ACC112 (cell line): ENCODE data around the gene TRIM24.
A peak's percentile ranks its signal among the peaks of the same experiment; 100 is the strongest.

Experiments used
- H2AFZ ChIP-seq: fragments of 200-600 bp; sonication (generic); one replicate; pipeline ENCODE4 v1.6.0; 2017; ENCODE audit warnings: antibody characterized with exemption, low read length; ENCODE audit not compliant: unreplicated experiment
- H3K27ac ChIP-seq: fragments of 200-600 bp; sonication (generic); 2 replicates; pipeline ENCODE4 v1.5.1; 2014; ENCODE audit warnings: low read depth, mild to moderate bottlenecking, antibody characterized with exemption, low read length, moderate library complexity
- H3K27me3 ChIP-seq: fragments of 200-600 bp; sonication (generic); 2 replicates; pipeline ENCODE4 v1.6.1; 2014; ENCODE audit warnings: mild to moderate bottlenecking, antibody characterized with exemption, low read length, moderate library complexity, mixed read lengths; ENCODE audit not compliant: insufficient read depth
- H3K36me3 ChIP-seq: fragments of 200-600 bp; sonication (generic); 2 replicates; pipeline ENCODE4 v1.6.1; 2016; ENCODE audit warnings: mild to moderate bottlenecking, antibody characterized with exemption, low read length, moderate library complexity, mixed read lengths; ENCODE audit not compliant: insufficient read depth
- H3K4me1 ChIP-seq: fragments of 200-600 bp; sonication (generic); one replicate; pipeline ENCODE4 v1.6.1; 2016; ENCODE audit warnings: low read length, mixed read lengths; ENCODE audit not compliant: insufficient read depth, unreplicated experiment, control insufficient read depth
- H3K4me3 ChIP-seq: fragments of 200-600 bp; sonication (generic); 2 replicates; pipeline ENCODE4 v1.5.1; 2014; ENCODE audit warnings: mild to moderate bottlenecking, low read depth, low read length
- H3K79me2 ChIP-seq: fragments of 200-600 bp; sonication (generic); one replicate; pipeline ENCODE4 v1.6.0; 2016; ENCODE audit warnings: low read length; ENCODE audit not compliant: control insufficient read depth, unreplicated experiment, insufficient read depth

TRIM24 gene

DNA sequence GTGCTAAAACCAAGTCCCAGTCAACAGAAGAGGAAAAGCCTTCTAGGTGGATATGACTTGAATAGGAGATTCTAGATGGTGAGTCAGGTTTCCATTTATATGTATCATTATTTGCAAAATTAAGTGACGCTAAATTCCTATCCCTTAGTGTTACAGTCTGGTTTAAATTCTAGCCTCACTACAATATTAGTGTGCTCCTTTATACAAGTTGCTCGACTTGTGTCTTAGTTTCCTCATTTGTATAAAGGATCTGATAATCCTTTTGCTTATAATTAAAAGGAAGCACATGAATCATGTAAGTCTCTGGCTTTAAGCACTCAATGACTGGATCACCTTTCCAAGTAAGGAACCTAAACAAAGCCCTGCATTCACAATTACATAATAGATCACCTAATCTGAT is 135.4 kb downstream of the TRIM24 start:
- no peaks in the 10 kb centered on the region for H3K27me3 ChIP-seq
- H3K27ac ChIP-seq, result no peak overlapping the region
- H3K36me3 ChIP-seq, result no peaks in the 10 kb centered on the region
- no peaks in the 10 kb centered on the region for H3K4me1 ChIP-seq
- no peak overlapping the region for H2AFZ ChIP-seq
- no peaks in the 10 kb centered on the region for H3K79me2 ChIP-seq
- no peak overlapping the region for H3K4me3 ChIP-seq

DNA sequence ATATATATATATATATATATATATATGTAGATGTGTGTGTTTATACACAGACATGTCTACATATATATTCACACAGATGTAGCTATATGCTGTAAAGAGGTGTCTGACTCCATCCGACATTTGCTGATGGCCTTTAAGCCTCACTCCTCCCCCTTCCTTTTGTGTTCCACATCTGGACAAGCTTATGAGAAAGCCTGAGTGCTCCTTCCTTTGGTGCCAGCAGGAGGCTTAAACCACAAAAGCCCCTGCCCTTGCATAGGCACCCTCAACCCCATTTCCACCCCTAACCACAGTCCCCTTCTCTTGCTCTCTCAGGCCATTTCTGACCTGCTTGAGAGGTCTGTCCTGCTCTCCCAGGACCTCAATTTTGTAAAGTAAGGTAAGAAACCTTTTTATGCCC is 142.4 kb downstream of the TRIM24 start:
- Histone ChIP-seq H3K4me1 (no peaks in the 10 kb centered on the region), H2AFZ (no peak overlapping the region)

GRCh38 chr7:138603549-138604318 is 143.7 kb downstream of the TRIM24 start:
- H3K4me3 ChIP-seq, result no peak overlapping the region
- H3K27me3 ChIP-seq, result no peaks in the 10 kb centered on the region
- H3K36me3 ChIP-seq, result no peaks in the 10 kb centered on the region
- H3K27ac ChIP-seq, result no peak overlapping the region
- H3K4me1 ChIP-seq, result peaks cover 7% of the 10 kb centered on the region
- no peak overlapping the region for H2AFZ ChIP-seq
- no peaks in the 10 kb centered on the region for H3K79me2 ChIP-seq

More for the DNA sequence above, 142.4 kb downstream of the TRIM24 start:
- Histone ChIP-seq H3K27me3 (no peaks in the 10 kb centered on the region), H3K79me2 (no peaks in the 10 kb centered on the region), H3K4me3 (no peak overlapping the region), H3K36me3 (no peaks in the 10 kb centered on the region), H3K27ac (no peak overlapping the region)

DNA sequence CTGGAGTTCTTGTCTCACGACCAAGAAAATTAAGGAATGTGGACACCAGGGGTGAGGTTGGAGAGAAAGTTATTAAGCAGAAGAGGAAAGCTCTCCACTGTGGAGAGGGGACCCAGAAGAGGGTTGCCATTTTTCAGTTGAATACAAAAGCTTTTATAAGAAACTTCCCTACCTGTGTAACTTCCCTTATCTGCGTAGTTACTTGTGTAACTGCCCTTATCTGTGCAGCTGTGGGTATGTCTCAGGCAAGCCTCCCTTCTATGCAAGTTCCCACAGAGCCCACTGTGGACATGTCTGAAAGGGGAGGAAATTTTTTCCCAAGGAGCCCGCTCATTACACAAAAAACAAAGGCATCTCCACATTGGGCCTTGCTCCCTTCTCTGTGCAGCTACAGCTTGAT is 146.2 kb downstream of the TRIM24 start:
- Histone ChIP-seq H3K4me3 (no peak overlapping the region), H2AFZ (no peak overlapping the region), H3K27ac (no peak overlapping the region), H3K36me3 (no peaks in the 10 kb centered on the region), H3K27me3 (no peaks in the 10 kb centered on the region), H3K4me1 (peaks cover 7% of the 10 kb centered on the region), H3K79me2 (no peaks in the 10 kb centered on the region)

DNA sequence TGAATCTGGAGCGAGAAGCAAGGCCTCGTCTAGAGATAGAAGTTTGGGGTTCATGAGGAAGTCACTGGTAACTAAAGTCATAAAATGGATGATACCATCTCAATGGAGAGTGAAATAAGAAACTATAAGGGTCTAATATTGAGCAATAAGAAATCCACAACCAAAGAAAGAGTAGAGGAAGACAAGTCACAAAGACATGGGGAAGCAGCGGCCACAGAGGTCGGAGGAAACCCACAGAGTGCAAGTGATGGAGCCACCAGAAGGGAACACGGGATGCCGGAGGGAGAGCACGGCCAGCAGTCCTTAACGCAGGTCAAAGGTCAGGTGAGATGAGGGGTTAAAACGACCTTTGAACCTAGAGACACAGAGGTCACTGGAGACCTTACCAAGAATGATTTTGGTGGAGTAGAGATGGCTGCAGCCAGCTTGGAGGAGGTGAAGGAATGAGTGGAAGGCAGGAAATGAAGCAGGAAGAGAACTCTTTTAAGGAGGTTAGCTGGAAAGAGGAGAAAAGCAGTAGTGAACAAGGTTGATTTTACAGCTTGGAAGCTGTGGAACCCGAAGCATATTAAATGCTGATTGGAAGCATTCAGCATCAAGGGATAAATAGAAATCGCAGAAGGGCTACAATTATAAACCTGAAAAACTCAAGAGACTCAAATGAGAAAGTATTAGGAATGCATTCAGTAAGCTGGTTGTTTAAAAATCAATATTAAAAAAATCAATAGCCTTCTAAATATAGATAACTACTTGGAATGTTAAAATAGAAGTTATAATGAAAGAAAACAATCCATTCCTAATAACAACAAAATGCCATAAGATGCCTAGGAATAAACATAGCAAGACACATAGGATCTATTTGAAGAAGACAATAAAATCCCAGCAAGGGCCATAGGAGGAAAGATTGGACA is 147.4 kb downstream of the TRIM24 start:
- Histone ChIP-seq H3K4me1 (peaks cover 7% of the 10 kb centered on the region), H3K79me2 (no peaks in the 10 kb centered on the region), H3K36me3 (no peaks in the 10 kb centered on the region), H3K4me3 (no peak overlapping the region), H3K27me3 (no peaks in the 10 kb centered on the region), H3K27ac (no peak overlapping the region), H2AFZ (no peak overlapping the region)

DNA sequence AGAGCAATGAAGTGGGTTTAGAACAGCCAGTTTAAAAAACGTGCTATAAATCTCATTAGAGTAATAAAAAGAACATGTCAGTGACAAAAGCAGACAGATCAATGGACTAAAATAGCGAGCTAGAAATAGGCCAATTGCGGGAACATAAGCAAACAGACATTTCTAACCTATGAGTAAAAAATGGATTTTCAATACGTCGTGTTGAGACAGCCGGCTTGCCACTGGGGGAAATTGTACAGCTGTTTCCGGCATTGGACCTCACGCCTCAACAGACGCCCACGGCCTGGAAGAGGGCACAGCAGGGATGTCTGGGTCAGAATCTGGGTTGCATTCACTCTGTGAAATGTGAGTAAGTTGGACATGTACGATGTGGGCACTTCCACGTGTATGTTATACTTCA is 148.2 kb downstream of the TRIM24 start:
- Histone ChIP-seq H2AFZ (peak overlapping the region; percentile 9), H3K36me3 (no peaks in the 10 kb centered on the region), H3K27me3 (no peaks in the 10 kb centered on the region), H3K79me2 (no peaks in the 10 kb centered on the region), H3K4me3 (no peak overlapping the region), H3K27ac (no peak overlapping the region), H3K4me1 (peaks cover 7% of the 10 kb centered on the region)

DNA sequence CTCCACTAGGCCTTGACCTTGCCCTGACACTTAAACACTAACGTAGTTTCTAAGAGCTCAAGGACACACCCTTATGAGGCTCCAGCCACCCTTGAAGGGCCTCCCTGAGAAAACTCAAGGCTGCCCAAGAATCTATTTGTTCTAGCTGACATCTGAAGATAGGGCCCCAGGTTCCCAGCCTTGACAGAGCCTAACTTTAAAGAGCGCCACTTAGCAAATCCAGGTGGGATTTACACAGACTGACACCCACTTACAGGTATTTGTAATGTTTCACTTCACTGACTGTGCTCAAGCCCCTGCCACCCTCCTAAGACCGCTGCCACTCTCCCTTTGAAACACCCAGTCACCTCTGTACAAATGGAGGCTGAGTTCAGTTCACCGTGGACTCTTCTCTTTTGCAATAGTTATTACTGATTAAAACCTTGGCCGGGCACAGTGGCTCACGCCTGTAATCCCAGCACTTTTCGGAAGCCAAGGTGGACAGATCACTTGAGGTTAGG is 150.7 kb downstream of the TRIM24 start:
- Histone ChIP-seq H3K4me3 (no peak overlapping the region), H3K27ac (no peak overlapping the region), H3K4me1 (peaks cover 7% of the 10 kb centered on the region), H3K36me3 (no peaks in the 10 kb centered on the region), H3K79me2 (no peaks in the 10 kb centered on the region), H3K27me3 (no peaks in the 10 kb centered on the region), H2AFZ (no peak overlapping the region)

- Histone ChIP-seq H3K27me3 (no peaks in the 10 kb centered on the region), H3K27ac (no peak overlapping the region)
Measured at GRCh38 chr7:138613630-138614029, 153.6 kb downstream of the TRIM24 start.

GRCh38 chr7:138616085-138616484 is 156.0 kb downstream of the TRIM24 start:
- no peaks in the 10 kb centered on the region for H3K79me2 ChIP-seq
- no peaks in the 10 kb centered on the region for H3K4me1 ChIP-seq
- no peak overlapping the region for H2AFZ ChIP-seq
- H3K4me3 ChIP-seq, result no peak overlapping the region
- no peak overlapping the region for H3K27ac ChIP-seq
- H3K27me3 ChIP-seq, result peaks cover 7% of the 10 kb centered on the region
- H3K36me3 ChIP-seq, result no peaks in the 10 kb centered on the region

More at GRCh38 chr7:138613630-138614029, 153.6 kb downstream of the TRIM24 start:
- H3K79me2 ChIP-seq, result no peaks in the 10 kb centered on the region
- peaks cover under 1% of the 10 kb centered on the region for H3K4me1 ChIP-seq
- H3K4me3 ChIP-seq, result no peak overlapping the region
- no peaks in the 10 kb centered on the region for H3K36me3 ChIP-seq
- no peak overlapping the region for H2AFZ ChIP-seq

DNA sequence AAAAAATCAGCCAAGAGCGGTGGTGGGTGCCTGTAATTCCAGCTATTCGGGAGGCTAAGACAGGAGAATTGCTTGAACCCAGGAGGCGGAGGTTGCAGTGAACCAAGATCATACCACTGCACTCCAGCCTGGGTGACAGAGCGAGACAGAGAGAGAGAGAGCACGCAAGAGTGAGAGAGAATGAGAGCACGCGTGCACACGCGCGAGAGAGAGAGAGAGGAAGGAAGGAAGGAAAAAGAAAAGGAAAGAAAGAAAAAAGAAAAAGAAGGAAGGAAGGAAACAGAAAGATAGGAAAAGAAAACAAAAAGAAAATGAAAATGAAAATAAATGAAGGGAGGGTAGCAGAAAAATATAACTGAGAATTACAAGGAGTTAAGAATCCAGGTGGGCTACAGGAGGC is 158.4 kb downstream of the TRIM24 start:
- H3K79me2 ChIP-seq, result no peaks in the 10 kb centered on the region
- no peaks in the 10 kb centered on the region for H3K4me1 ChIP-seq
- H3K27me3 ChIP-seq, result peaks cover 14% of the 10 kb centered on the region
- H3K4me3 ChIP-seq, result no peak overlapping the region
- H2AFZ ChIP-seq, result no peak overlapping the region
- H3K36me3 ChIP-seq, result no peaks in the 10 kb centered on the region
- no peak overlapping the region for H3K27ac ChIP-seq
